AG08395 (cell line): ENCODE data around the gene CCDC117.

Experiments used
- DNase-seq: peaks from one replicate; pipeline ENCODE4 v3.0.0; 2012; ENCODE audit warnings: mixed read lengths, low spot score

Gene CCDC117

DNA sequence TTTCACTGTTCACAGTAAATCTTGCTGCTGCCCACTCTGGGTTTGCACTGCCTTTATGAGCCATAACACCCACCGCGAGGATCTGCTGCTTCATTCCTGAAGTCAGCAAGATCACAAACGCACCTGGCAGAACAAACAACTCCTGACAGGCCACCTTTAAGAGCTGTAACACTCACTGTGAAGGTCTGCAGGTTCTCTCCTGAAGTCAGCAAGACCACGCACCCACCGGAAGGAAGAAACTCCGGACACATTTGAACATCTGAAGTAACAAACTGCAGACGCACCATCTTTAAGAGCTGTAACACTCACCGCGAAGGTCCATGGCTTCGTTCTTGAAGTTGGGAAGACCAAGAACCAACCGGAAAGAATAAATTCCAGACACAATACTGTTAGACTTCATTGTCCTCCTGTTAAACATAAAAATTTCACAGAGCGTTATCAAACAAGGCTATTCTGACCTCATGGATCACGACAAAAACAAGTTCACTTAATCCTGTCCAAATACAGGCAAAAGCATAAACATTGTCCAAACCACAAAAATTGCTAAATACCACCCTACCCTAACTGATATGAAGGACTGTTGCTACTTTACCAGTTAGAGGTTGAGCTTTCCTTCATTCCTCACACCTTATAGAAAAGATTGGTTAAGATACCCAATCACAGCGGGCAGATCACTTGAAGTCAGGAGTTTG, 3.0 kb upstream of the CCDC117 start:
- DNase-seq = no peak

GRCh38 chr22:28771195-28771791, 1.2 kb upstream of the CCDC117 start:
- no peak for DNase-seq

- DNase-seq = peak; percentile 62
Observed at GRCh38 chr22:28773461-28773867, 969 bp downstream of the CCDC117 start.

GRCh38 chr22:28774378-28774777, 1.9 kb downstream of the CCDC117 start:
- no peak for DNase-seq

GRCh38 chr22:28779833-28780232, 7.3 kb downstream of the CCDC117 start:
- no peak for DNase-seq

DNA sequence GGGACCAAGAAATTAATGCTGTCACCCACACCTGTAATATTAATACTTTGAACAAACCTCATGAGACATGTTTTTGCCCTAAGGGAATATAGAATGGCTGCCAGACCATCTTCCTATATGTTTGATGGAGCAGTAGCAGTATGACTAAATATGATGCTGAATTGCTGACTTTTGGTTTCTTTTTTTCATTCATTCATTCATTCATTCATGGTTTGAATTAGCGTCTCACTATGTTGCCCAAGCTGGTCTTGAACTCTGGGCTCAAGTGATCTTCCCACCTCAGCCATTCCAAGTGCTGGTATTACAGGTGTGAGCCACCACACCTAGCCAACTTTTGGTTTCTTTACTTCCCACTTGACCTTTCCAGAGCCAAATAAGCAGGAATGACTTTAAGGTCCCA, 7.8 kb downstream of the CCDC117 start:
- DNase-seq = no peak

GRCh38 chr22:28783786-28784671, 11.5 kb downstream of the CCDC117 start:
- no peak for DNase-seq

GRCh38 chr22:28788601-28789000, 16.1 kb downstream of the CCDC117 start:
- DNase-seq = no peak

DNA sequence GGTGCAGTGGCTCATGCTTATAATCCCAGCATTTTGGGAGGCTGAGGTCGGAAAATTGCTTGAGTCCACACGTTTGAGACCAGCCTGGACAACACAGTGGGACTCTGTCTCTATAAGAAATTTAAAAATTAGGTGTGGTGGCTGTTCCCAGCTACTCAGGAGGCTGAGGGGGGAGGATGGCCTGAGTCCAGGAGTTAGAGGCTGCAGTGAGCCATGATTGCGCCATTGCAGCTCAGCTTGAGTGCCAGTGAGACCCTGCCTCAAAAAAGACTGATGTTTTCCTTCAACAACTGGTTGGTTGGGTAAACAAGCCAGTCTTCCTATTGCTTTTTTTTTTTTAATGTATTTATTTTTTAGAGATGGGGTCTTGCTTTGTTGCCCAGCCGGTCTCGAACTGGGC, 18.6 kb downstream of the CCDC117 start:
- DNase-seq = no peak

DNA sequence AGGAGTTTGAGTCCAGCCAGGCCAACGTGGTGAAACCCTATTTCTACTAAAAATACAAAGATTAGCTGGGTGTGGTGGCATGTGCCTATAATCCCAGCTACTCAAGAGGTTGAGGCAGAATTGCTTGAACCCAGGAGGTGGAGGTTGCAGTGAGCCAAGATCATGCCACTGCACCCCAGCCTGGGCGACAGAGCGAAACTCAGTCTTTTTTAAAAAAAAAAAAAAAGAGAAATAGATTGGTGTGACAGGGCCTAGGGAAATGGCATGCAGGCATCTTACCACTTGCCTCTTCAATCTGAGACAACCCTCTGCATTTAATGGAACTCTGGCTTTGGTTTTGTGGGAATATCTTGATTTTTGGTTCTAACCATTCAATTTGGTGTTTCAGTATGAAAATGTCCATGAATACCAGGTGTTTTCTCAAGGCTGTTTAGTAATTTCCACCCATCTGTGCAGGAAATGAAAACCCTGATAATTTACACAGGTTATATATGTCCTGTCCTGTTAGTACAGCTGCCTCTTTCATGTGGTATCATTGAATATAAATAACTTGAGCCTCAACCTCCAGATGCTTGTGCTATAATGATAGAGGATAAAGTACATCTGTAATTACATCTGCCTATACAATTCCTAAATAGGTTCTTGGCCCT, 19.5 kb downstream of the CCDC117 start:
- DNase-seq = no peak

- no peak for DNase-seq
Observed at GRCh38 chr22:28792491-28793383, 20.2 kb downstream of the CCDC117 start.

DNA sequence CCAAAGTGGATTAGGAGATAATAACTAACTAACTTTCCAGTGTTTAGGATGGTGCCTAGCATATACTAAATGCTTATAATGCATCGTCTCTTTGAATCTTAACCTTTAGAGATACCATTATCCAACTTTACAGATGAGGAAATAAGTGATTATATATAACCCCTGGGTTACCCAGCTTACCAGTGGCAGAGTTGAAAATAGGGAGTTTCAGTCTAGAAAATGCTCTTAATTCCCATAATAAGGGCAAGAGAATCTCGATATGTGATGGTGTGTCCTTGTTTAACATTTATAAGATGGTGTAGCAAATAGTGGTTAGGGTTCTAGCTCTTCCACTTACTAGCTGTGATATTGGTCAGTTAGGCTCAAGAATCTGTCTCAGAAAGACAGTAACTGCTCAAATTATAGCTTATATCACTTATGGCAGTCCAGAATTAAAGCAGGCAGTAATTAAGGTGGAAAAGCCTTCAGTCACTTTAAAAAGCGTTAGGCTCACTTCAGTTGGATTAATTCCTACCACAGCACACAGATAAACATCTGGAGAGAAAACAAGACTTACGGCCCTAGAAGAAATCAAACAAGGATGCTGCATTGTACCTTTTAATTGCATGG, 21.6 kb downstream of the CCDC117 start:
- no peak for DNase-seq

- no peak for DNase-seq
Observed at GRCh38 chr22:28795071-28795693, 22.7 kb downstream of the CCDC117 start.

- no peak for DNase-seq
Observed at GRCh38 chr22:28795932-28796856, 23.7 kb downstream of the CCDC117 start.

GRCh38 chr22:28798810-28799605, 26.5 kb downstream of the CCDC117 start:
- peak; percentile 81 for DNase-seq

DNA sequence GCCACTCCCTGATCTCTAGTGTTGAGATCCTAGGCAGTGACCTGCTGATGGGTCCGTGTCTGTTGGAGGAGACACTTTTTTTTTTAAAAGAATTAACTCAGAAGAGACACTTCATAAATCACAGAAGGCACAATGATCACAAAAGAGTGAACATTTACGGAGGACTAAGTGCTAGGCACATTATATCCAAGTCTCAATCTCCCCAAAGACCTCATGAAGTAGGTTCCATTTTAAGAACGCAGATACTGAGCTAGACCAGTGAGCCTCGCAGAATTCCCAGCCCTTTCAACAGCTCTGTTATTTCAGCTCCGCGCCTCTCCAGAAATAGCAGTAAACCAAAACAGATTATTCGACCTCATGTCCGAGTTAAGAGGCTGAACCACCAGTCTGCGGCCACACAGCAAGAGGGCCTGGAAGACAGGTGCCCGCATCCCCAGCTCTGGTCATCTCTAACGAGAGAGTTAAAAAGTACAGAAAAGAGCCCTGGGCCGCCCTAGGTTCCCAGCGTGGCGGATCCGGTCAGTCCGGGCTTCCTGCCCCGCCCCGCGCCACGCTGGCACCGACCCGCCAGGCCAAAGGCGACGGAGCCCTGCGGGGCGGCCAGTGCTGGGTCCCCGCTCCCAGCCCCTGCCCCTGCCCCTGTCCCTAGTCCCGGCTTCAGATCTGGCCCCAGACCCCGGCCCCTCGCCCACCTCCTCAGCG, 27.3 kb downstream of the CCDC117 start:
- DNase-seq = peak; percentile 77

DNA sequence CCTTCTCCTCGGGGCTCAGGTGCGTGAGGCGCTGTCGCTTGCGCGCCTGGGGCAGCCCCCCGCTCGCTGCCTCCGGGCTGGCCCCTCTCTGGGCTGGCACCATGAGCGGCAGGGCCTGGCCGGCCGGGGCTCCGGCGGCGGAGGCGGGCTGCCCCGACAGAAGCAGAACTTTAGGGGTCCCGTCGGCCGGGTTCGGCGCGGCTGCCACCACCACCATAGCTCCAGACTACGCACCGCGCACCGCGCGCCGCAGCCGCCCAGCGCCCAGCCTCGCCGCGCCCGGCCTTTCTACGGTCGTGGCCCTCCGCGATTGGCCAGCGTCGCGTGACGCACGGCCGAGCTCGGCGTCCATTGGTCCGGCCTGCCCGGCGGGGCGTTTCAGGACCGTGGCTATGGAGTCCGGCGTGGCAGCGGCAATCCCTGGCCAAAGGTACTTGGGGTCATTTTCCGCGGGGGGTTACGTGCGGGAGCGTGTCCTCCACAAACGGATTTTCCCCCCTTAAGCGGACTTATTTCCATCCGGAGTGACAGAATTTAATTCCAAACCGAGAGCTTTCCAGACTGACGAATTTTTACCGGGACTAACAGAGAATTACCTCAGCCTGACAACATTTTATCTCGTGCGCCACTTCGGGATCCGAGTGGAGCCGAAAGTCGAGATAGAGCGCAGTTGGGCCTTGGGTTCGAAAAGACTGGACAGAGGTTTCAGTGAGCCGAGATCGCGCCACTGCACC, 28.0 kb downstream of the CCDC117 start, which contains the start of gene XBP1:
XBP1 (minus strand) TSS at position 262 of the 734 bp plus-strand sequence.
- peak; percentile 99 for DNase-seq
